Naive B cell (primary cell): ENCODE data around the gene POLN. TPM values are rescaled to one million over a fixed set of nuclear protein-coding genes. Genes with fewer than 3 reads are reported as not detected.
A peak's percentile ranks its signal among the peaks of the same experiment; 100 is the strongest.

Experiments used
- ATAC-seq, 2 donors: fragments of 150-1000 bp; cut with Tn5 transposase; 2 replicates each; pipeline ENCODE4 v1.10.0; 2021; ENCODE audit warnings: low read depth in 2 of 2, mild to moderate bottlenecking in 2 of 2, moderate library complexity in 2 of 2
- DNase-seq: peaks from one replicate; pipeline ENCODE4 v3.0.0; 2022
- H3K27ac Mint-ChIP-seq, 6 donors: one replicate each; pipeline ENCODE4 v1.8.0; 2020 to 2022; ENCODE audit warnings: mild to moderate bottlenecking in 6 of 6, mixed read lengths in 6 of 6, moderate library complexity in 5 of 6, inconsistent platforms in 2 of 6
- H3K27me3 Mint-ChIP-seq, 3 donors: one replicate each; pipeline ENCODE4 v1.8.0; 2021 to 2022; ENCODE audit warnings: mixed read lengths in 3 of 3, mild to moderate bottlenecking in 1 of 3
- H3K36me3 Mint-ChIP-seq, 2 donors: one replicate each; pipeline ENCODE4 v1.8.0; 2020 to 2022; ENCODE audit warnings: mixed read lengths in 2 of 2, inconsistent platforms in 1 of 2, mild to moderate bottlenecking in 1 of 2
- H3K4me1 Mint-ChIP-seq, 3 donors: one replicate each; pipeline ENCODE4 v1.8.0; 2020 to 2022; ENCODE audit warnings: mixed read lengths in 3 of 3, inconsistent platforms in 1 of 3, mild to moderate bottlenecking in 1 of 3, moderate library complexity in 1 of 3
- H3K4me3 Mint-ChIP-seq, 8 donors: one replicate each; pipeline ENCODE4 v1.8.0; 2020 to 2022; ENCODE audit warnings: mild to moderate bottlenecking in 8 of 8, mixed read lengths in 8 of 8, moderate library complexity in 8 of 8, inconsistent platforms in 2 of 8
- H3K9me3 Mint-ChIP-seq, 7 donors: one replicate each; pipeline ENCODE4 v1.8.0; 2020 to 2022; ENCODE audit warnings: mixed read lengths in 7 of 7, mild to moderate bottlenecking in 5 of 7, inconsistent platforms in 2 of 7, moderate library complexity in 1 of 7
- polyA plus RNA-seq, 6 donors: library from polyadenylated mRNA; unstranded; fragments of 300-500 nt; fragmentation: Illumina TruSeq; gene quantifications; one replicate each; pipeline ENCODE4 v1.2.3, GENCODE V29; 2021; ENCODE audit warnings: low read depth in 6 of 6

POLN gene
- polyA plus RNA-seq, 6 donors from 2014 or later = 0.62 to 0.79 (median 0.71) TPM; not detected in 2

DNA sequence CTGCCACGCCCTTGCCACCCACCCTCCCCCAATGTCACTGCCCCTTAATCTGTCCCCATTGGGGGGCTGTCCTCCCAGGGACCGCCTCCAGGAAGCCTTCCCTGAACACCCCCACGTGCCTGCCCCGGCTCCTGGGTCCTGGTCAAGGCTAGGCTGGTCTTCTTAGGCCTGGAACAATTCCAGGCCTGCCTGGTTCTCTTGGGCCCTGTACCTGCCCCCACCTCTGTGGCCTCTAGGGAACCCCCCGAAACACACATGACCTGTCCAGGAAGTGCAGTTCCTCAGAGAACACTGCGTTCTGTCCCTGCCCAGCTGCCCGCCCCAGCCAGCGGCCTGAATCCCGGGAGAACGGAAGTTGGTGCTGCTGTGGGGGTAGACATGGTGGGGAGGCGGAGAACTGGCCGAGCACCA, 14.9 kb upstream of the POLN start:
- no peaks in the 10 kb centered on the region for H3K9me3 Mint-ChIP-seq
- peak overlapping the region in 1 of 6 donors; percentile 48 for H3K27ac Mint-ChIP-seq
- DNase-seq = no peak
- no peaks in the 10 kb centered on the region for H3K27me3 Mint-ChIP-seq
- no peak overlapping the region for H3K4me3 Mint-ChIP-seq
- ATAC-seq = no peak
- H3K4me1 Mint-ChIP-seq = peaks cover 13 to 24% (median 22%) of the 10 kb centered on the region in 3 donors
- no peaks in the 10 kb centered on the region for H3K36me3 Mint-ChIP-seq

DNA sequence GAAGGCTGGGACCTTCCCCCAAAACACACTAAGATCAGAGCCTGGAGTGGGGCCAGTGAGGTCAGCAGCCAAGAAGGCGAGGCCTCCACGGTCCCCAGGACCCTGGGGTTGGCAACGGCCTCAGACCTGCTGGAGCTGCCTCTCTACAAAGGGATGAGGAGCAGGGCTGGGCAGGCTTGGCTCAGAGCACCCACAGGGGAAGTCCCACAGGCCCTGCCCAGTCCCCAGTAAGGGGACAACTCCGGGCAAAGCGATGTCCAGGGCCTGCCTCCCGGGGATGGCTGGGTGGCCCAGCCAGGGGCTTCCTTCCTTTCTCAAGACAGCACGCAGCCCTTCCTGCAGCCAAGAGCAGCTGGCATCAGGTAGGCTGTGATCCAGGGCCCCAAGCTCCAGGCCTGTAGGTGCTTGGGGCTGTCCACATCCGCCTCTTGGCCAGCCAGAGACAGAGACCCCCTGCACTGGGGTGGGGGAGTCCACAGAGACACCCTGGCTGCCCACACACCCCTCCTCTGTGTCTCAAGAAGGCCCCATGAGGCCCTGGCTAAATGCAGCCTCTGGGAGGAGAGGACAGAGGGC, 14.3 kb upstream of the POLN start:
- DNase-seq (no peak), ATAC-seq (no peak)
- H3K36me3 Mint-ChIP-seq = no peaks in the 10 kb centered on the region
- no peak overlapping the region for H3K4me3 Mint-ChIP-seq
- H3K4me1 Mint-ChIP-seq = peaks cover 13 to 24% (median 22%) of the 10 kb centered on the region in 3 donors
- no peak overlapping the region for H3K27ac Mint-ChIP-seq
- no peaks in the 10 kb centered on the region for H3K27me3 Mint-ChIP-seq
- H3K9me3 Mint-ChIP-seq = no peaks in the 10 kb centered on the region

DNA sequence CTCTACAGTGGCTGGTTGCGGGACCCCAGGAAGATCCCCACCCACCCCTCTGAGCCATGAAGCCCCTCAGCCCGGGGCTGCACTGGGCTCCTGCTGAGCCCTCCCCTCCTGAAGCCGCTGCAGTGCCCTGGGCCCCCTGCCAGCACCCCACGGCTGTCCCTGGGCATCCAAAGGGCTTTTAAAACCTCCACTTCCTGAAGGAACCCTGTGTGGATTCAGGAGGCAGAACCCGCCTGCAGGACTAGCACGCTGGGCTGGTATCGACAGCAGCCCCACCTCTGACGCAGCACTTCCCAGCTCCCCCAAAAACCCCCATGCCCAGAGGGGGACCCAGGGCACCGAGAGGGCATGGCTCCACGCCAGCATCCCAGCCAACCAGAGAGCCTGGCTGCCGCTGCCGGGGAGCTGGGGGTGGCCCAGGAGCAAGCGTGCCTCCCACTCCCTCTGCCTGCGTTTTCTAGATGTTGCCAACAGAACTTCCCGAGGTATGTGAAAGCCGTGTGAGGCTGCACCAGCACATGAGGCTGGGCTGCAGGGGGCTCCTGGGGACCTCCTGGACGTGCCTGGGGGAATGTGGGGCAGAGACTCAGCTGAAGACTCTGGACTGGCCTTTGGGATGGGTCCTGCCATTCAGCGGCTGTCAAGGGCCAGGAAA, 13.7 kb upstream of the POLN start:
- H3K36me3 Mint-ChIP-seq = no peaks in the 10 kb centered on the region
- no peak for DNase-seq
- H3K27ac Mint-ChIP-seq = peak overlapping the region in 1 of 6 donors; percentile 86
- H3K27me3 Mint-ChIP-seq = no peaks in the 10 kb centered on the region
- H3K4me3 Mint-ChIP-seq = no peak overlapping the region
- H3K9me3 Mint-ChIP-seq = no peaks in the 10 kb centered on the region
- peaks cover 13 to 24% (median 22%) of the 10 kb centered on the region in 3 donors for H3K4me1 Mint-ChIP-seq
- ATAC-seq = no peak

DNA sequence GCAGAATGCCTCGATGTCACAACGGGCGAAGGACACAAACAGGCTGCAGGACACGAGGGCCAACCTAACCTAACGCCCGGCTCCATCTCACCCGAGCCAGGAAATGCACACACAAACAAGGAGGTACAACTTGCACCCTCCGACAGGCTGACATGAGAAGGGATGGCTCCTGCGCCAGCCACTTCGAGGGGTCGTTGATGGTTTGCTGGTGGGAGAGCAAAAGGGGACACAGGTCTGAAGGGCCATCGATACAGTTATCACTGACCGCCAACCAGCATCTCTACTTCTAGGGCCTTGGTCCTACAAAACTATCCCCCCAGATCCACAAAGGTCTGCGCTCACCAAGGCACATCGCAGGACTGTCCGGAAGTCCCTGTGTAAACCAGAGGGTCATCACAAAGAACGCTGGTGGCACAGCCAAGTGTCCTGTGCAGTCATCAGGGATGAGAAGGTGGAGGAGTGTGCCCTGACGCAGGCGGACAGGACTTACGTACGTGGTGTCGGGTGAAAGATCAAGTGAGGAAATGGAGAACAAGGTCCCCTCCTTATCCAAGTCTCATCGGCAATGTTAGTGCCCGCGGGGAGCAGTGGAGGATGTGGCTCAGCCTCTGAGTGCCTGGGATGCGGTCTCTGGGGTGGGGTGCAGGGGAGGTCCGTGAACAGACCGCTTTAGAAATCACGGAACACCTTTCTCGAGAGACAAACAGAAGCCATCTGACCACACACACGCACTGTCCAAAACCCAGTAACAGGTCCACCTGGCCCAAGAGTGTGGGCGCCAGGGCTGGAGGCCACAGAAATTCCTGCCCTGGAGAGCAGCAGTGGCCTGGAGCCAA, 13.0 kb upstream of the POLN start:
- Mint-ChIP-seq H3K9me3 (no peaks in the 10 kb centered on the region), H3K27ac (peak overlapping the region in 2 of 6 donors; percentile 70 to 86), H3K4me1 (peaks cover 13 to 24% (median 19%) of the 10 kb centered on the region in 3 donors), H3K36me3 (no peaks in the 10 kb centered on the region), H3K27me3 (no peaks in the 10 kb centered on the region), H3K4me3 (no peak overlapping the region)
- DNase-seq (no peak), ATAC-seq (no peak)

DNA sequence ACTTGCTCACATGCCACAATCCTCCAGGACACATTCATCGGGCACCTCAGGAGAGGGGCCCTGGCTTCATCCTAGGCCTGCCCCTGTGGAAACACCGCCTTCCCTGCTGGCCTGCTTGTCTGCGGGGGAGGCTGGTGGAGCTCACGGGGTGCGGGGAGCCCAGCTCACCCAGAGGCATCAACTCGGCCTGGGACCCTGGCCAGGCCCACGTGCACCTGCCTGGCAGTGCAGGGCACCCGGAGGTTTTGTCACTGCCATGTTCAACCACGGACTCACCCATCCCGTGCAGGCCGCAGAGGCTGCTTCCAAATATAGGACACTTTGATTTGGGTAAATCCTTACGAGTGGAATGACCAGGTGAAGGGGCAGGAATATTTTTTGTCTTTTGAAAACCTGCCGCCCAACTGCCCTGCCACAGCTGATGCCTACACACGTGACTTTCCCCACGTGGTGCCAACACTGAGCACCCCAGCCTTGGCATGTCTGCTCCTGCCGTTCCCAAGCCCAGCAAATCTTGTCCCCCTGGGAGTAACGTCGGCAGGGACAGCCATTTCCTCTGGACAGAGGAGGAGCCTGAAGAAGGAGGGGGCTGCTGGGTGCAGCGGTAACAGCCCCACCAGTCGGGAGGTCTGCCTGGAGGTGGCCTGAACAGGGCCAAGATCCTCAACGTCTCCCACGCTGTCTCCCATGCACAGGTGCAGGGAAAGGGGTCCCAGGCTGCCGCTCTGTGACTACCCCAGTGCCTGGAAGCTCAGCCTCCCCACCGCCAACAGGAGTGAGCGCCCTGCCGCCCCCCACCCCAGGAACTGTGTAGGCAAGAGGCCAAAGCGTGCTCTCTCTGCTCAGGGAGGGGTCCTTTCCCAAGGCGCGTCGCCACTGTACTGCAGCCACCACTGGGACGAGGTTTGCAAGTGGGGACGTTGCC, 11.5 kb upstream of the POLN start:
- no peak for ATAC-seq
- H3K4me1 Mint-ChIP-seq = peaks cover 13 to 24% (median 16%) of the 10 kb centered on the region in 3 donors
- H3K36me3 Mint-ChIP-seq = no peaks in the 10 kb centered on the region
- H3K4me3 Mint-ChIP-seq = no peak overlapping the region
- H3K27ac Mint-ChIP-seq = peak overlapping the region in 1 of 6 donors; percentile 49
- no peaks in the 10 kb centered on the region for H3K27me3 Mint-ChIP-seq
- DNase-seq = no peak
- no peaks in the 10 kb centered on the region for H3K9me3 Mint-ChIP-seq

DNA sequence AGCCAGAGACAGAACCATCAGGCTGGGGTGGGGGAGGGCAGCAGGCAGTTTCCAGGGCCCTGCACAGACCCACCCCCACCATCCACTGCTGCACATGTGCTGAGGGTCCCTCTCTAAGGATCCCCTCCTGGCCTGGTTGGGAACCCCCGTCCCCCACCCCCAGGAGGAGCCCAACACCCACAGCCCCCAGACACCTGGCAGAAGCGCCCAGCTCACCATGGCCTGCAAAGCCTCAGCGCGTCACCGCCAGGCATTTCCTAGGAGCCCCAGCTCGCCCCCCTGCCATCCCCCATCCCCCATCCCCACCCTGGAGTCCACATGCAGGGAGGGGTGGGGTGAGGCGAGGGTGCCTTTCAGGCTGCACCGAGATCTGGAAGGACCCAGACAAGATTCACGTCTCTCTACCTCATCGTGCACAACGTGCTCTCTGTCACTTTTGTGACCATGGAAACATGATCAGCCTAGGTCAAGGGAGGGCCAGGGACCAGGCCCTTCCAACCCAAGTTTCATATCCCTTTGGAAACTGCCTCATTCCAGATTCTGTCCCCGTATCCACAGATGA, 10.7 kb upstream of the POLN start:
- Mint-ChIP-seq H3K4me3 (no peak overlapping the region), H3K27ac (no peak overlapping the region), H3K9me3 (no peaks in the 10 kb centered on the region), H3K36me3 (no peaks in the 10 kb centered on the region), H3K27me3 (no peaks in the 10 kb centered on the region), H3K4me1 (peaks cover 12 to 20% (median 13%) of the 10 kb centered on the region in 3 donors)
- ATAC-seq (no peak), DNase-seq (no peak)

DNA sequence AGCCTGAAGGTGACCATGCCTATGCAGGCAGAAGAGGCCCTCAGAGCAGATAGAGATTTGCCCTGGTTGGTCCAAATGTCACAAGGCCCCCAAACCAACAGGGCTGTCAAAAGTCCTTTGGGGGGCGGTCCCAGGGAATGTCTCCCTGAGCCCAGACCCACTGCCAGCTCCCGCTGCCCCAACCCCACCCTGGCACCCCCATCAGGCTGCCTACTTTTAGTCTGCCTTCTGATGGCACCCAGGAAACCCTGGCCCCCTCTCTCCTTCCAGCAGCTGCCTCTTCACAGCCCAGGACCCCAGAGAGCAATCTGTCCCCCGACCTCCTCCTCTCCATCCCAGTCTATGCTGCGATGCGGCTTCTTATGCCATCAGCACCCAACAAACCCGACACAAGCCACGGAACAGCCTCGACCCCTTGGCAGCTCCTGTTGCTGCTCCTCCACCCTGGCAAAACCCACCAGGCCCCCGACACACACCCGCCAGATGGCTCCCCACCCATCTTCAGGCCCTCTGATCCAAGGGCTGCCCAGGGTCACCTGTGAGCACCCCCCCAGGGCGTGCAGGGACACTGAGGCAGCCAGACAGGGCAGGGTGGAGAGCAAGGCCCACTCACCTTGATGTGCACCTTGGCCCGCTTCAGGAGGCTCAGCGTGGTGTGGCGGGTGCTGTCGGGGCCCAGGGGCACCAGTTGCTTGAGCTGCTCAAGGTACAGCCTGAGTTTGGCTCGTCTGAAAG, 10.0 kb upstream of the POLN start:
- Mint-ChIP-seq H3K4me3 (peak overlapping the region in 2 of 8 donors; percentile 15 to 21), H3K27me3 (no peaks in the 10 kb centered on the region), H3K36me3 (no peaks in the 10 kb centered on the region), H3K27ac (no peak overlapping the region), H3K4me1 (peaks cover 10 to 14% (median 11%) of the 10 kb centered on the region in 3 donors), H3K9me3 (no peaks in the 10 kb centered on the region)
- DNase-seq = no peak
- no peak for ATAC-seq

DNA sequence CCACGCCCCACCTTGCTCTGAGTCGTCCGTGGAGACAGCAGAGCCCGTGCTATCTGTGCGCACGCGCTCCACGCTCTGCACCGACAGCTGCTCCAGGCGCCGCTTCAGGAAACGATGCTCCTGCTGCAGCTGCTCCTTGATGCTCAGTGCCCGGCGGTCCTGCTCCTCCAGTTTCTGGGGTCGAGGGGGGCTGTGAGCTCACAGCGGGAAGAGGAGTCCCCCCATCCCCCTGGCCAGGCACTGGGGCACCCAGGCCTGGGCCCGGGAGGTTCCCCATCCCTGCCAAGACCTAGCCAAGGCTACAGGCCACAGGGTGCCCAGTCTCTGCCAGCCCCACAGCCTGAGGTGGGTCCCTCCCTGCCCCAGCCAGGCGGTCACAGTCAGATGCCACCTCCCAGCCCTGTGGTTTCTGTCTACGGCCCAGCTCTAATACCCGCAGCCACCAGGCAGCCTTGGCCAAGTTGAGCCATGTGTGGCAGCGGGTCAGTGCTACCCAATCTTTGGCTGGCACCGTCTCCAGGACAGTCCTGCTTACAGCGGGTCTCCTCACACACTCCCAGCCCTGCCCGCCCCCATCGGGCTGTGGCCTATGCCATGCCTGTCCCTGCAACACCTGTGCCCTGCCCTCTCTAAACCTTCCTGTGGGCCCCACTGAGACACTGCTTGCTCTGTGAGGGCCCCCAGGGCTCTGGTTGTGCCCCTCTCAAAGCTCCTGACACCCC, 9.3 kb upstream of the POLN start:
- Mint-ChIP-seq H3K27me3 (no peaks in the 10 kb centered on the region), H3K27ac (peak overlapping the region in 1 of 6 donors; percentile 66), H3K36me3 (no peaks in the 10 kb centered on the region), H3K9me3 (no peaks in the 10 kb centered on the region), H3K4me1 (peaks cover 7 to 11% (median 7%) of the 10 kb centered on the region in 3 donors), H3K4me3 (peak overlapping the region in 1 of 8 donors; percentile 21)
- no peak for ATAC-seq
- DNase-seq = no peak

DNA sequence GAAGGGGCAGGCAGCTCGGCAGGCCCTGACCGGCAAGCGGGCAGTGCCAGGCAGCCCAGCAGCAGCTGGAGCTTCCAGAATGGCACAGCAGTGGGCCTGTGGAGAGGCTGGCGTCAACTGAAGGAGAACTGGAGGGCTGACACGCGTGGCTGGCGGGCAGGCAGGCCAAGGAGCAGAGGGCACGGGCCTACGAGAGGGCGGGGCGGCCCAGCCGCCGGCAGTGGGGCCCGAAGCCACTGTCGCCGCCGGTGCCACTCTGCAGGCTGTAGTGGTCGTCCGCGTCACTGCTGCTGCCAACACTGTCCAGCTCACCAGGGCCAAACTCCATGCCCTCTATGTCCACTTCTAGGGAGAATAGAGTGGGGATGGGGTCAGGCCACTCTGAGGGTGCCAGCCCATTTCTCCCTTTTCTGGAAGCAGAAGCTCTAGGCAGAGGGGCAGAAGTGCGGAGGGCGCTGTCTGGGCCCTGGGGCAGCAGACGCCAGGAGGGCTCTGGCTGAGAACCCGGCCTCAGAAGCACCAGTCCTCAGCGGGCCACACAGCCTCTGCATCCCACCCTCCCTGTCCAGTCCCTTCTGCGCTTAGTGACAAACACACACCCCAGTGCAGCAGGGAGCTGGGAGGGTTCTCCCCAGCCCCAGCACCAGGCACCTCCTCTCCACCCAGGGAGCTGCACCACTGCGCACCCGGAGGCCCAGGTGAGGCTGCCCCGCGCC, 8.6 kb upstream of the POLN start:
- no peak for DNase-seq
- no peaks in the 10 kb centered on the region for H3K36me3 Mint-ChIP-seq
- ATAC-seq = no peak
- H3K27ac Mint-ChIP-seq = peak overlapping the region in 1 of 6 donors; percentile 66
- H3K4me1 Mint-ChIP-seq = peaks cover 7 to 12% (median 7%) of the 10 kb centered on the region in 3 donors
- no peaks in the 10 kb centered on the region for H3K27me3 Mint-ChIP-seq
- H3K4me3 Mint-ChIP-seq = no peak overlapping the region
- H3K9me3 Mint-ChIP-seq = no peaks in the 10 kb centered on the region

DNA sequence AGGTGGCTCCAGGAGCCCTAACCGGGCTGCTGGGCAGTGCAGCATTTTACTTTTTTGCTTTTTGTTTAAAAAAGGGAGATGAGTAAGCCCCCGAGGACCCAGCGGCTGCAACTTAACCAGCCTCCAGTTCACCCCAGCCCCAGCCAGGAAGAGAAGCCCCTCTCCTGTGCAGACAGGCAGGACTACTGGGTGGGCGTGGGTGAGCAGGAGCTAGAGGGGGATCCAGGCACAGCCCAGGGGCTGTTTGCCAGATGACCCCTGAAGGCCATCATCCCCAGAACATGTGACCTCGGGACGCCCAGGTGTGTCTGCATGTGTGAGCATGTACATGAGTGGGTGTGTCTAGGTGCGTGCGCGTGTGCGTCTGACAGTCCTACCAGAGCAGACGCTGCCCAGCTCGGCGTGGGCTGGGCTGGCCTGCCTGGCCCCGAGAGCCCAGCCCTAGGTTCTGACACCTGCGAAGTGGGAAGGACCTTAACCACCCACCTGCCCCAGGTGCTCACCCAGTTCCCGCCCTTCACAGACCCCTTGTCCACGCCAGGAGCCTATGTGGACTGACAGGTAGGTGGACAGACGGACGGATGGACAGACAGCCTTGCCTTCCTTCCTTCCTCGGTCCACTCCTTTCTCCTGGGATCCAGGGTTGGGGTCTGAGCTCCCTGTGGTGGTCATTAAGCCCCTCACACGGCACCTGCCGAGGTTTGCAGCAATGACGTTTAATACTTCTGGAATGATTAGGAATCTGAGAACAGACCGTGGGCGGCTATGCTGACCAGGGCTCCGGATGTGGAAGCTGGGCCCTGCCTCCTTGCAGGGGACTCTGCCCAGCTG, 7.8 kb upstream of the POLN start:
- H3K27ac Mint-ChIP-seq = no peak overlapping the region

DNA sequence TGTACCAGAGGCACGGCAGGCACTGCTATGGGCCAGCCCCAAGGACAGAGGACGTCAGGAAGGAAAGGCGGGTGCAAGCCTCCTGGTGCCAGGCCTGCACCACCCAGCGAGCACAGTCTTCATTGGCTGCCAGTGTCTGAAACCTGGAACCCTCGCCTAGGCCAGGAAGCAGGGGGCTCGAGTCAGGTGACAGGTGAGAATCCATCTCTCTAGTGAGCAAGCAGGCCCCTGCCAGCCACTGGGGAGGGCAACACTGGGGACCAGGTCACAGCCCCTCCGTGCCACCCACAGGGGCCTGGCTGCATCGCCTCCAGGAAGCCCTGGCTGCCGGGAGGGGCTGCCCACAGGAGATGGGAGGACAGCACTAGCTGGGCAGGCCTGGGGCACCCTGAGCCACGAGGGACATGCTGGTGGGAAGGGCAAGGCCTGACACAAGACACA, 6.9 kb upstream of the POLN start:
- H3K36me3 Mint-ChIP-seq = no peaks in the 10 kb centered on the region
- no peak overlapping the region for H3K4me3 Mint-ChIP-seq
- H3K9me3 Mint-ChIP-seq = no peaks in the 10 kb centered on the region
- H3K27me3 Mint-ChIP-seq = no peaks in the 10 kb centered on the region
- ATAC-seq (no peak), DNase-seq (no peak)
- peaks cover 5 to 16% (median 10%) of the 10 kb centered on the region in 3 donors for H3K4me1 Mint-ChIP-seq
- H3K27ac Mint-ChIP-seq = no peak overlapping the region

More for the DNA sequence above, 7.8 kb upstream of the POLN start:
- Mint-ChIP-seq H3K4me3 (peak overlapping the region in 1 of 8 donors; percentile 12), H3K9me3 (no peaks in the 10 kb centered on the region), H3K27me3 (no peaks in the 10 kb centered on the region), H3K36me3 (no peaks in the 10 kb centered on the region), H3K4me1 (peaks cover 2 to 17% (median 9%) of the 10 kb centered on the region in 3 donors)
- DNase-seq = no peak
- ATAC-seq = no peak
